NCI-H187 (cell line): Measurements from ENCODE around the gene PDCD4.
A peak's percentile ranks its signal among the peaks of the same experiment; 100 is the strongest.
"Not testable (repeated sequence)": the region's sequence is repeated elsewhere in the genome, so short reads cannot be mapped to it uniquely, and the experiment has no call there.

Source experiments
- DNase-seq, 2 experiments: peaks; one replicate each; lab custom pipeline; 2025; lab: John Stamatoyannopoulos, UW

PDCD4 gene

GRCh38 chr10:110861476-110861875, 10.3 kb upstream of the PDCD4 start:
- DNase-seq, result no peak

DNA sequence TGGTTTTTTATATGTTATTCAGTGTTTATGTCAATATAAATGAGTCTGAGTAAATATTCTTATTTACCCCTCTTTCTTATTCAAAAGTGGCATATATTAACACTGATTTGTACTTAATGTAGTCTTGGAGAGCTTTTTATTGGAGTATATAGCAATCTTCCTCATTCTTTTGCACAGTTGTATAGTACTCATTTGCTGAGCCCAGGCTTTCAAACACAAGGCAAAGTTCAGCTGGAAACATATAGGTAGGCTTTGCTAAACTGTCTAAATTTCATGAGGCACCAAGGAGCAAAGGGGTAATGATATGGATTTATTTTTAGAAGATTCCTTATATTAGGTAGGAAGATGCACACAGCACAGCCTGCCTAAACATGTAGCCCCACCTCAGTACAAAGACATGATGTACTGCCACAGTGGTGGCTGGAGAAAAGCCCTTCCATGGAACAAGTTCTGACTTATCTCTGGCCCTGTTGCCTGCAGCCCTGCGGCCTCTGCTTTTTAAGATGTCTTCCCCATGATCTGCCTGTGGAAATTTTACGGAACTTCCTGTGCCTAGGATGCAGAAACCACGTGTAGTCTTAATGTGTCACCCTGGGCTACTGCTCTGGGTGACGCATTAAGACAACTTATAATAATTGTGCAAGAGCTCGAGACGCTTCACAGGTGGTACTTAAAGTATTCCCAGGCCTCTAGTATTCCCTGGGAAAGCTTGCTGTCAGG, 9.6 kb upstream of the PDCD4 start:
- DNase-seq, result no peak

DNA sequence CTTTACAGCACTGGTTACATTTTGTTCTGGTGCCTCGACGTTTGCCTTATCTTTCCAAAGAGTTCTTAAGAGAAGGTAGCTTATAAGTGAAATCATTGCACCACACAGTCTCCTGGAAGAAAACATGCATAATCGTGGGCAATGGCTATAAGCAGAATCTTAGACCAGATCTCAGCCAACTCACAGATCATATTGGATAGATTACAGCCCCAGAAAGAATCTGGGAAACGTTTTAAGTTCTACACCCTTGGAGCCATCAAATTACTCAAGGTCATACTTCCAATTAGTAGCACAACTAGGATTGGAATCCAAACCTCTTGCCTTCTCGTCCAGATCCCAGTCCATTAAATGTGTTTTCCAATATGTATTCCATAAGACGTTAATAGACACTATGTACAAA, 8.8 kb upstream of the PDCD4 start:
- DNase-seq, result no peak

GRCh38 chr10:110863361-110863760, 8.4 kb upstream of the PDCD4 start:
- DNase-seq, result no peak

- DNase-seq, result no peak
Observed at GRCh38 chr10:110863956-110864355, 7.8 kb upstream of the PDCD4 start.

DNA sequence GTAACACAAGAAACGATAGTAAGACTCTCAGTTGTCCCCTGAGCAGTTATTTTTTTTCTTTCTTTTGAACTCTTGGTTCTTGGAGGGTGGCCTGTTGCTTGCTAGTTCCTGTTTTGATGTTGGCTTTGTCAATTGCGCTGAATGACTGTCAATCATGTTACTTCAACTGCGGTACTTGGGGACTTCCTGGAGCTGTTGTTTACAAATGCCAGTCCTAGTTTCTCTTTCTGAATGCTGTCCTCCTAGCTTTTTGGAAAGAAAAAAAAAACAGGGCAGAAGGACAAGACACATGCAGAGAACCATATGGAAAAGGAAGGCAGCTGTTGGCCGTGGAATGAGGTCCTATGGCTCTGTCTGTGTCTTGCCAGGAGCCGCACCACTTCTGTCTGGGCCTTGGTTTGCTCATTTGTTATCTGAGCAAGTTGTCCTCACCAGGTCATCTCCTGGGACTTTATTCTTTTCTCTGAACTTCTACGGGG, 7.0 kb upstream of the PDCD4 start:
- DNase-seq, result no peak

DNA sequence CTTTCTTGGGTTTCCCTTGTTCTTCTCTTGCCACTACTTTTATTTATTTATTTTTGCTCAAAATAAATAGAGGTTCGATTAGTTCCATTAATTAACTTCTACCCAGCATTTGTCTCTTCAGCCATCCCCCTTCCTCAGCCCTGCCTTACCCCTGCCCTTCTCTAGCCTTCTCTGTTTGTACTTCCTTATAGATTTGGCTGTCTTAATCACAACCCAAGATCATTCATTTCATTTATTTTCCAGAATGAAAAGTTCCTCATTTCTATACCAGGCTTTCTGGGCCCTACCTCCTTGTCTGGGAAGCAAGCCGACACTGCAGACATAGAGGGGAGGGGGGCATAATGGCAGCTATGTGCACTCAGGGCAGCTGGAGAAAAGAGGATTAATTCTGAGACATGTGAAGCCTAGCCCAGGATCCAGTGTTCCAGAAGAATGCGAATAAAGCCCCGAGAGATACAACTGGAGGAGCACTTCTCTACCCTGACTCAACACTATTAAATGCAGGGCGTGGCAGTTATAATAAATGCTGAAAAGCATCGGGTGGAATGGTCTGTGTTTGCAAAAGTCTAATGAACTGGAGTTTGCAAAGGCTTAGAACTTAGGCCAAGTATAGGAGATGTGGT, 6.4 kb upstream of the PDCD4 start:
- DNase-seq, result no peak

DNA sequence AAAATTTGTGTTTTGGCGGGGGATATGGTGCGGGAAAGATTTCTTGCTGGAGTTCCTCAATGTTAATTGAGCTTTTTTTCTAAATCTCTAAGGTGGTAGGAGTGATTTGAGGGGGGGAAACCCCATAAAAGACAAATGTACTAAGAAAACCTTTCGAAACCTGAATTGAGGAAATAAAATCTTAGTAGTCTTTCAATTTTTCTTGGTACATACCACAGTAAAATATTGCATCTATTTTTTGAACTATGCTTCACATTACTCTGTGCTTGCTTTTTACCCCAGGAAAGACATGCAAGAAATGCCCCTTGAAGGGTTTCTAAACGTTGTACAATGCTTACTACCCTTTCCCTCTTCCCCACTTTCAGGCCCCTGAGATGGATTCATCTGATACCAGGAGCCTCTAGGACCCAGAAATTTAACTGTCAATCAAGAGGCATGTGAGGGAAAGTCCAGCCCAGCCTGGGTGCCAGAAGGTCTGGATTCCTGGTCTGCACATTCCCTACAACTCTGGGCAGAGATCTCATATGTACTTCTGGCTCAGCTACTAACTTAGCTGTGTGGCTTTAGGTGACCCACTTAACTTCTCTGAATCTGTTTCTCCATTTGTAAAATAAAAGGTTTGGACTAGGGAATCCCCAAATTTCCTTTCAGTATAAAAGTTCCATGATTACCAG, 5.8 kb upstream of the PDCD4 start:
- DNase-seq, result no peak

- DNase-seq, result not testable (repeated sequence)
Observed at GRCh38 chr10:110867011-110867806, 4.5 kb upstream of the PDCD4 start.

DNA sequence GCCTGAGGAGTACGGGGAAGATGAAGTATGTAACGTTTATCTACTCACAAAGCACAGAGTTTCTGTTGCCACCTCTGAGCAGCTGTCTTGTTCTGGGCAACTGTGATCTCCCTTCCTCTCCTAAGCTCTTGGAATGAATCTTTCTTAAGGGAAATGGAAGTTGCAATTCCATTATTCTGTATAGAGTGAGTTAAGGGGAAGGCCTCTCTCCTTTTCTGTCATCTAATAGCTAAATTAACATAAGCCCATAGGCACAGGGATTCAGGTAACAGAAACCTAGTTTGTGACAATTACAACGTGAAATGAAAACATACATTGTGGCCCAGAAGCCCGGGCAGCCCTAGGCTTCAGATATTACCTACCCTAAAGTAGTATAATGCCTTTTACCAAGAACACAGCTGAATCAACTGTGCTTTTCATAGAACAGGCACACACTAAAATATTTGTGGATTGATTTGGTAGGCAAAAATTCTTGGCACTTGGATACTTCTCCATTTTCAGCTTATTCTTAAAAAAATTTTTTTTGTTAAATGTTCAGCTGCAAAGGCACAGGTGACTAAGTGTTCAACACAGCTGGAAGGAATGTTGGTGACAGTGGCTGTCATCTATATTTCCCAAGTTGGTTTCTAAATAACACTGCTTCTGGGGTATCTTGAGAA, 3.8 kb upstream of the PDCD4 start:
- no peak for DNase-seq

DNA sequence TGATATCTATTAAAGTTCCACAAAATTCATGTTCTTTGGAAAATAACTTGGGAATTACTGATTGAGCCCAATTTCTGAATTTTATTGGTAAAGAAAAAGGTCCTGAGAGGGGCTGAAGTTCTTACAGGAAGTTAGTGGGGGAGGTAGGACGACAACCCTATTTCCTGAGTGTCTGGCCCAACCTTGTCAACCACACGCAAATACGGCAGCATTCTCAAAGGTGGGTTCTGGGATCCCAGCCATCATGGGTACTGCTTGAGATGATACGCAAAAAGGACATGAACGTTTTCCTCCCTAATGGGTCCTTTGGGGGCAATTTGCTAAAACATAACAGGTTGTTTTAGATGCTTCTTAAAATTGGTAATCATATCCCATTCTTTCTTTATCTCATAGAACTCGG, 2.7 kb upstream of the PDCD4 start:
- no peak for DNase-seq

DNA sequence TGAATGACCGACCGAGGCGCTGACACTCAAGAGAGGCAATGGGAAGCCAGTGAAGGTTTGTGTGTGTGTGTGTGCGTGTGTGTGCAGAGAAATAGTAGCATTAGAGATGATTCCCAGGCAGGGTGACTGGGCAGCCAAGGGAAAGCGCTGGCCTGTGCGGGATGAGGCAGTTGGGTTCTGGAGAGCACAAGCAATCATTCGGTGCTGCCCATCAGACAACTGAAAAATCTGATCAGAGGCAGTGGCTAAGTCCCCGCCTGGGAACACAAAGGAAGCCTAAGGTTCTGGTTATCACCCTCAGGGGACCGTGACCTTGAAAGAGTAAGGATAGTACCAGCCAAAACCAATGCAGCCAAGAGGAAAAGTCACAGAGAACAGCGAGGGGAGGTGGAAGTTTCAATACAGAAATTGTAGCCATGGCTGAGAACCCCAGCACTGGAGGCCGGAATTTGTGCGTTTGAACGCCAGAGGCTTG, 868 bp upstream of the PDCD4 start:
- DNase-seq, result no peak

- peak in 1 of 2 experiments; percentile 18 for DNase-seq
Observed at GRCh38 chr10:110872145-110872983, 636 bp downstream of the PDCD4 start.

DNA sequence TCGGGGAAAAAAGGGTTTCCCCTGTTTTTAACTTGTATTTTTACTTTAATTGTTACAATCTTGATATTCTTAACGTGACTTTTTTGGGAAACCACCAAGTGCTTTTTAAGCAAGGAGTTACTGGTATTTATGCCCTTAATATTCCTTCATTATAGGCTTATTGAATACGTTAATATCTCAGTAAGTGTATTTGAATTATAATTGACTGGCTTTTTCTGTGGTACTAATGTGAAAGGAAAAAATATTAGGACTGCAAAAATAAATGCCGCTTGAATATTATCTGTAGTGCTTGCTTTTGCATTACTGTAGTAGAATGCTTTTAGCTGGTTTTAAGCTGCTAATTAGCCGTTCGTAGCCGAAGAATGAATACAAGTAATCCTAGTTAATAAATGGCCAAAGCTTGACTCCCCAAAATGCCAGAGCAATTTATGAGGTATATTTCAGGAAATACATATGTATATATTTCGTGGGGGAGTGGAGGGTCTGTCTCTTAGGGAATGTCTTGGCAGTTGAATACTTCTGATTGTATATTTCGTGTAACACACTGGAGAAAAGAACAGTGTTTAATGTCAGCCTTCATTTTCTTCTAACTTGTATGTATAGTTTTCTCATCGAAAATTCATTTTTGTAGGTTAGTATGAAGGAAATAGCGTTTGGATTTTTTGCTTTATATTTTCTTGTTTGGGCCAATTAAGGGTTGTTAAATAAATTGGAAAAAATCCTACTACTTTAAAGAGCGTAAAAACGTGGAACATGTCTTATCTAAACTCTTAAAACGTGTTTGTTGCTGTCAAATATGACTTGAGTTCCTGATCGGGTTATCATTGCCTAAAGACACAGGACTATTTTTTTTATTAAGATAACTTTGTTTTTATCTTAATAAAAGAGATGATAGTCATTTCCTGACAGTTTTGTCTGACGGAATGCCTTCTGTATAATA, 1.5 kb downstream of the PDCD4 start:
- DNase-seq, result no peak

GRCh38 chr10:110873951-110874350, 2.2 kb downstream of the PDCD4 start:
- no peak for DNase-seq

GRCh38 chr10:110876000-110876399, 4.3 kb downstream of the PDCD4 start:
- DNase-seq, result no peak

DNA sequence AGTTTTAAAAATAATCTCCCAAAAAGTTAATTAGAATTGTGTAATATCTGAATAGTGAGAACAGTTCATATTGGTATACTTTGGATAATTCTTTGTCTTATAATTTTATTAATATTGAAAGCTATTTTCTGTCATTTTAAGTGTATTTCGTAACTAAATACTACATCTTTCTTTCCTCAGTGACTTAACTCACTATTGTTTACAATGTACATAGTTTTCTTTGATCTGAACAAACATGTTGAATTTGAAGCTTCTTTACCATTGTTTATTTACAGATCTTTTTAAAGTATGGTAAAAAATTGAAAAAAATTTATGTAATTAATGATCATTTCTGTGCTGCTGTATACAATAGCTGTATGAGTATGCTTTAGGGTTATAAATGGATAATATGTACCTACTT, 5.1 kb downstream of the PDCD4 start:
- DNase-seq, result no peak

DNA sequence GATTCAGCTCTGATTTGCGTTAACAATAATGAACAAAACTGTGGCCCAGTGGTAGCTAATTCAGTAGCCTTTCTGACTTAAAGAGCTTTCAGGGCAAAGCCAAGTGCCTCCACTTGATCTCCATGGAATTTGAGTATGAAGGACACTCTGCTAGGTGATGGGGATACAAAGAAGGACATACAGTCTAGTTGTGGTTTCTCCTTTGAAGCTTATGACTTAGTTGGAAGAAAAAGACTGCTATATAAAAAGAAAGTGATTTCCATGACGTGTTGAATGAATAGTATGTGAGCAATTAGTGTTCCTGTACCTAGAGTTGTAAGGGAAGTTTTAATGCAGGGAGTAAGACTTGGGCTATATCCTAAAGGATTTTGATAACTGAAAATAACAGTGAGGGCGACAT, 8.3 kb downstream of the PDCD4 start:
- no peak for DNase-seq

- no peak for DNase-seq
Observed at GRCh38 chr10:110881247-110881646, 9.5 kb downstream of the PDCD4 start.

DNA sequence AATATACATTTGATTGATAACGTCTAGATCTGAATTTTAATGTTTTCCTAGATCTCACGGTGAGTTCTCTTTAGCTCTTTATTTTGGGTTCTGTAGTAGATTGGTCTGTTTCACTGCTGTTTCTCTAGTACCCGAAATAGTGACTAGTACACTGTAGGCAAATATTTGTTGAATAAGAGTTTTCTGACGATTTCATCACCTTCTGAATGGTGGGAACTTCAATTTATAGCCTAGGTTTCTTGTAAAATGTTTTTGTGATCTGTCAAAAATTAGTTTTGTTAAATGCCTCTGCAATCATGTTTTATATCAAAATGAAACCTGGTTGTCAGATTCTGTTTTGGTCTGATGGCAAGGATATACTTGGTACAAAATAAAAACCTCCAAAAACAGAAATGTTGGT, 10.2 kb downstream of the PDCD4 start:
- DNase-seq, result no peak
